HFFc6 (cell line): ENCODE measurements around the gene ARHGAP9. TPM values are rescaled to one million over a fixed set of nuclear protein-coding genes. Genes with fewer than 3 reads are reported as not detected.
"Not testable (repeated sequence)": the region's sequence is repeated elsewhere in the genome, so short reads cannot be mapped to it uniquely, and the experiment has no call there.

Source experiments
- DNase-seq: peaks from one replicate; pipeline ENCODE4 v3.0.0-alpha.2; 2018
- H3K27ac Mint-ChIP-seq: 2 replicates; pipeline ENCODE4 v1.8.0; 2020; ENCODE audit warnings: mild to moderate bottlenecking, mixed read lengths
- H3K27me3 Mint-ChIP-seq: 2 replicates; pipeline ENCODE4 v1.8.0; 2021; ENCODE audit warnings: mild to moderate bottlenecking, moderate library complexity, mixed read lengths; ENCODE audit not compliant: insufficient read depth
- H3K36me3 Mint-ChIP-seq: 2 replicates; pipeline ENCODE4 v1.8.0; 2021; ENCODE audit warnings: low read depth, mixed read lengths
- H3K4me1 Mint-ChIP-seq: 2 replicates; pipeline ENCODE4 v1.8.0; 2020; ENCODE audit warnings: low read depth, mixed read lengths
- H3K4me3 Mint-ChIP-seq: 2 replicates; pipeline ENCODE4 v1.8.0; 2020; ENCODE audit warnings: mild to moderate bottlenecking, moderate library complexity, mixed read lengths
- H3K9me3 Mint-ChIP-seq: 2 replicates; pipeline ENCODE4 v1.8.0; 2020; ENCODE audit warnings: mild to moderate bottlenecking, mixed read lengths
- total RNA-seq, 6 experiments: library from RNA; stranded (reverse); fragmentation: NEBNext Ultra II Directional; extraction: Animal tissue kit (Norgen Biotek cat#: 25700); gene quantifications; 2 replicates in 1 of 6; 3 replicates in 5 of 6; pipeline ENCODE4 v1.2.3, GENCODE V29; 2021
- TF ChIP-seq, protein P1 (sequence below): fragments of 200-600 bp; sonication (generic); IDR thresholded peaks from 2 replicates; pipeline ENCODE4 v1.5.0; 2021; ENCODE audit warnings: antibody characterized with exemption, mild to moderate bottlenecking

ARHGAP9 gene
- total RNA-seq, 6 experiments from 2014 or later = 0.11 to 0.85 (median 0.21) TPM; not detected in 1

DNA sequence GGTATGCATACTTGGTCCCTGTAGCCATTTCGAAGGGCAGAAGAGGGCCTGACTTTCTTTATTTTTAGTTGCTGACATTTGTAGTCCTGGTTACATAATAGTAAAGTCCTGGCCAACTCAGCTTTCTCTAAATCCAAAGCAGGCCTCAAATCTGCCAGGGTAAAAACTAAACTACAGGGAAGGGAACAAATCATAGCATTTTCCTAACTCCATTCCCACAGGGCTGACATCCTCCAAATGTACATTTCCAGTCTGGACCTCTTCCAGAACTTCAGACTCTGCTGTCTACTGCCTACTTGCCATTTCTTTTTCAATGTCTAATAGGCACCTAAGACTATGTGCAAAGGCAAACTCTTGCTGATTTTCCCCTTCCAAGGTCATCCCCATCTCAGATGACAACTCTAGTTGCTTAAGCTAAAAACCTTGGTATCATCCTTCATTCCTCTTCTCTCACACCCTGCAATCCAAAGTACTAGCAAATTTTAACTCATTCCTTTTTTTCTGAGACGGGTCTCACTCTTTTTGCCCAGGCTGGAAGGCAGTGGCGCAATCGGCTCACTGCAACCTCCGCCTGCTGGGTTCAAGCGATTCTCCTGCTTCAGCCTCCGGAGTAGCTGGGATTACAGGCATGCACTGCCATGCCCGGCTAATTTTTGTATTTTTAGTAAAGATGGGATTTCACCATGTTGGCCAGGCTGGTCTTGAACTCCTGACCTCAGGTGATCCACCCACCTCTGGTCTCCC lies 38.7 kb upstream of the ARHGAP9 start:
- TF ChIP-seq, protein P1, sequence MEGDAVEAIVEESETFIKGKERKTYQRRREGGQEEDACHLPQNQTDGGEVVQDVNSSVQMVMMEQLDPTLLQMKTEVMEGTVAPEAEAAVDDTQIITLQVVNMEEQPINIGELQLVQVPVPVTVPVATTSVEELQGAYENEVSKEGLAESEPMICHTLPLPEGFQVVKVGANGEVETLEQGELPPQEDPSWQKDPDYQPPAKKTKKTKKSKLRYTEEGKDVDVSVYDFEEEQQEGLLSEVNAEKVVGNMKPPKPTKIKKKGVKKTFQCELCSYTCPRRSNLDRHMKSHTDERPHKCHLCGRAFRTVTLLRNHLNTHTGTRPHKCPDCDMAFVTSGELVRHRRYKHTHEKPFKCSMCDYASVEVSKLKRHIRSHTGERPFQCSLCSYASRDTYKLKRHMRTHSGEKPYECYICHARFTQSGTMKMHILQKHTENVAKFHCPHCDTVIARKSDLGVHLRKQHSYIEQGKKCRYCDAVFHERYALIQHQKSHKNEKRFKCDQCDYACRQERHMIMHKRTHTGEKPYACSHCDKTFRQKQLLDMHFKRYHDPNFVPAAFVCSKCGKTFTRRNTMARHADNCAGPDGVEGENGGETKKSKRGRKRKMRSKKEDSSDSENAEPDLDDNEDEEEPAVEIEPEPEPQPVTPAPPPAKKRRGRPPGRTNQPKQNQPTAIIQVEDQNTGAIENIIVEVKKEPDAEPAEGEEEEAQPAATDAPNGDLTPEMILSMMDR = no peak
- H3K4me3 Mint-ChIP-seq = peak overlapping the region; percentile 89
- peaks cover 57% of the 10 kb centered on the region for H3K36me3 Mint-ChIP-seq
- peaks cover 51% of the 10 kb centered on the region for H3K4me1 Mint-ChIP-seq
- peaks cover 12% of the 10 kb centered on the region for H3K27me3 Mint-ChIP-seq
- peak overlapping the region; percentile 99 for H3K27ac Mint-ChIP-seq
- DNase-seq = no peak
- no peaks in the 10 kb centered on the region for H3K9me3 Mint-ChIP-seq

DNA sequence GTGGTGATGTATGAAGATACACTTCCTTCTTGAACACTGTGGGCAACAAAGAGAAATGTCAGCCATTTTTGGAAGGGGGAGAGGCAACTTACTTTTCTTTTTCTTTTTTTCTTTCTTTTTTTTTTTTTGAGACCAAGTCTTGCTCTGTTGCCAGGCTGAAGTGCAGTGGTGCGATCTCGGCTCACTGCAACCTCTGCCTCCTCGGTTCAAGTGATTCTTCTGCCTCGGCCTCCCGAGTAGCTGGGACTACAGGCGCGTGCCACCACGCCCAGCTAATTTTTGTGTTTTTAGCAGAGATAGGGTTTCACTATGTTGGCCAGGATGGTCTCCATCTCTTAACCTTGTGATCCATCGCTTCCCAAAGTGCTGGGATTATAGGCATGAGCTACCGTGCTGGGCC lies 38.1 kb upstream of the ARHGAP9 start:
- H3K36me3 Mint-ChIP-seq = peaks cover 63% of the 10 kb centered on the region
- not testable (repeated sequence) for DNase-seq, H3K9me3 Mint-ChIP-seq
- H3K4me1 Mint-ChIP-seq = peaks cover 51% of the 10 kb centered on the region
- H3K27ac Mint-ChIP-seq = peak overlapping the region; percentile 99
- H3K4me3 Mint-ChIP-seq = peak overlapping the region; percentile 89
- H3K27me3 Mint-ChIP-seq = peaks cover 16% of the 10 kb centered on the region

DNA sequence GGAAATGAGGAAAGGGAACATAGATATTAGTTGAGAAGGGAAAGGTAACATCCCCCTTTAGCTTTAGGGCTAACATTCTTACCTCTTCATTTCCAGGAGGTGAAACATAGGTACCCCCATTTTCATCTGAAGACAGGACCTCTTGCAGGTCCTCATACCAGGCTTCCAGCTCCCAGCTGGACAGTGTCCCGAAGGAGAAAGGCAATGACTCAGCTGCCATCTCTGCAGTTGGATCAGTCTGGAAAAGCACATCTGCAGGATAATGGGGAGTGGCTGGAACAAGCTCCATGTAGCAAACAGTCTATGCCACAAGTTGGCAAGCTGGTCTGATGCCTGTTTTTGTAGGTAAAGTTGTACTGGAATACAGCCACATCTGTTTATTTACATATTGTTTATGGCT lies 37.5 kb upstream of the ARHGAP9 start:
- TF ChIP-seq, protein P1 = no peak
- H3K4me1 Mint-ChIP-seq = peaks cover 50% of the 10 kb centered on the region
- peak overlapping the region; percentile 89 for H3K4me3 Mint-ChIP-seq
- peaks cover 68% of the 10 kb centered on the region for H3K36me3 Mint-ChIP-seq
- H3K9me3 Mint-ChIP-seq = no peaks in the 10 kb centered on the region
- H3K27me3 Mint-ChIP-seq = peaks cover 16% of the 10 kb centered on the region
- peak overlapping the region; percentile 99 for H3K27ac Mint-ChIP-seq
- DNase-seq = peak; percentile 64

DNA sequence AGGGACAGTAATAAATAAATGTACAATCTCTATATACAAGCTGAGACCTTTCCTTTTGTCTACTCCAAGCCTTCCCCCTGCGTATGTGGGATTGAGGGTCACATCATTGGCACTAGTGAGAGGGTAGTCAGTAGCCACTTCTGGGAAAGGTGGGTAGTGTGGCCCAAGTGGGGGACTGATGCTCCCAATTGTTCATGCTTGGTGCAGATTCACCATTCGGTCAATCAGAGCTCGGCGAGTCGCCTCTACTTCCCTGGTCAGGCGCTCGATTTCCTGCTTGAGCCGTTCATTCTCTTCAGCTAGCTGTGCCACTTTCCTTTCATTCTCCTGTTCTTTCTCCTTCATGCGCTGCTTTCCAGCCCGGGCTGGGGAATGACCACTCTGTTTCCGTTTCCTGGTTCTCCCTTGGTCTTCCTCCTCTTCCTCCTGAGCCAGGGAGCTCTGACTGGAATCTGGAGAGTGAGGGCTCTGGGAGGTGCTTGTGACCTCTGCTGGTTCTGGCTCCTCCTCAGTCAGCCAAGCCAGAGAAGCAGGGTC lies 37.0 kb upstream of the ARHGAP9 start:
- H3K36me3 Mint-ChIP-seq = peaks cover 73% of the 10 kb centered on the region
- H3K27me3 Mint-ChIP-seq = peaks cover 16% of the 10 kb centered on the region
- H3K27ac Mint-ChIP-seq = peak overlapping the region; percentile 99
- H3K9me3 Mint-ChIP-seq = no peaks in the 10 kb centered on the region
- DNase-seq = no peak
- TF ChIP-seq, protein P1 = no peak
- peaks cover 45% of the 10 kb centered on the region for H3K4me1 Mint-ChIP-seq
- peak overlapping the region; percentile 89; the same call in 1 of the 2 replicates for H3K4me3 Mint-ChIP-seq

DNA sequence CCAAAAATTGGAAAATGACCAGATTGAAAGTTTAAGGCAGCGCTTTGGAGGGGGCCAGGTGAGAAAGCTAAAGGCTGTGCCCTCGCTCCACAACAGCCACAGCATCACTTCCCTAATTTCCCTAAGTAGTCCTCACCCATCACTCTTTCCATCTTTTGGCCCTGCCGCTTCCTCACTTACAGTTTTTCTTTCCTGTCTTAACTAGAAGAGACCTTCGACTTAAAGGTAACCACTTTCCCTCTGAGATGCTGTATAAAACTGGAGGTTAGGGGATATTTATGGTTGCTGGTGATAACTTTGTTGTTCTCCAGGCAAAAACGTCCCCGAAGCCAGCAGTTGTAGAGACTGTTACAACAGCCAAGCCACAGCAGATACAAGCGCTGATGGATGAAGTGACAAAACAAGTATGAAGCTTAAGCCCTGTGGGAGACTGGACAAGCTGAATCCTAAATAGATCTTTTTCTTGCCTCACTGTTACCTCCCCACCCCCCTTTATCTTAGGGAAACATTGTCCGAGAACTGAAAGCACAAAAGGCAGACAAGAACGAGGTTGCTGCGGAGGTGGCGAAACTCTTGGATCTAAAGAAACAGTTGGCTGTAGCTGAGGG lies 36.4 kb upstream of the ARHGAP9 start:
- Mint-ChIP-seq H3K4me1 (peaks cover 39% of the 10 kb centered on the region), H3K9me3 (no peaks in the 10 kb centered on the region), H3K4me3 (no peak overlapping the region), H3K27ac (peak overlapping the region; percentile 99), H3K36me3 (peaks cover 74% of the 10 kb centered on the region), H3K27me3 (peaks cover 16% of the 10 kb centered on the region)
- DNase-seq = no peak
- TF ChIP-seq, protein P1 = no peak

DNA sequence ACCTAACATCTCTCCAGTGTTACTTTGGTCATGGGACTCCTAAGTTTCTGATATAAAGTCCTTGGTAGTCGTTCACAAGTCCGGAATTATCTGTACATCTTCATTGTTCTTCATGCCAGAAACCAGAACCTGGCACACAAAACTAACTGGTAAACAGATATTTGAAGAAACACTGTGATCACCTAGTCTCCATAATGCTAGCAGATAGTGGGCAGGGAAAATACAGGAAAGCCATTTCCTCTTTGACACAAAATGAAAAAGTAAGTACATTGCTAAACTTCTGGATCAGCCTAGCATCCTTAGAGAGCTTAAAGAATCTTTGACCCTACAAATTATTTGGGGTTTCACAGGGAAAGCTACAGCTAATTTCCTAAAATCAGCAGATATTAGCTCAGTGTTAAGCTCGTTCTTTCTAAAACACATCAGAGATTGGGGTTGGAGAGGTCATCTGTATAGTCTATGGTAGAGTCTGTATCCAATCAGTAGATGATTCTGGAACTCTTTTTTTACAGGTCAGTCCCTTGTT lies 35.8 kb upstream of the ARHGAP9 start:
- H3K27ac Mint-ChIP-seq = peak overlapping the region; percentile 99
- no peaks in the 10 kb centered on the region for H3K9me3 Mint-ChIP-seq
- peaks cover 74% of the 10 kb centered on the region for H3K36me3 Mint-ChIP-seq
- no peak for DNase-seq
- H3K4me3 Mint-ChIP-seq = no peak overlapping the region
- H3K4me1 Mint-ChIP-seq = peaks cover 36% of the 10 kb centered on the region
- peaks cover 16% of the 10 kb centered on the region for H3K27me3 Mint-ChIP-seq
- TF ChIP-seq, protein P1 = no peak
